Sigmoid colon (tissue), 7 donors: Measurements from ENCODE around the gene NGRN. TPM values are rescaled to one million over a fixed set of nuclear protein-coding genes. Genes with fewer than 3 reads are reported as not detected.
A peak's percentile ranks its signal among the peaks of the same experiment; 100 is the strongest.
"Not testable (repeated sequence)": the region's sequence is repeated elsewhere in the genome, so short reads cannot be mapped to it uniquely, and the experiment has no call there.

Experiments used
- DNase-seq: peaks from one replicate; pipeline ENCODE4 v3.0.0-alpha.2; 2019
- H3K27ac ChIP-seq, 4 donors: fragments of 200-600 bp; sonication (generic); one replicate each; pipeline ENCODE4 v1.5.1; 2016 to 2019; ENCODE audit warnings: mild to moderate bottlenecking in 1 of 4
- H3K27me3 ChIP-seq, 3 donors: fragments of 200-600 bp; sonication (generic); one replicate each; pipeline ENCODE4 v1.5.1; 2019; ENCODE audit warnings: mild to moderate bottlenecking in 1 of 3
- H3K36me3 ChIP-seq, 4 donors: fragments of 200-600 bp; sonication (generic); one replicate each; pipeline ENCODE4 v1.5.1; 2016 to 2019
- H3K4me1 ChIP-seq, 4 donors: fragments of 200-600 bp; sonication (generic); one replicate each; pipeline ENCODE4 v1.5.1; 2017 to 2019
- H3K4me3 ChIP-seq, 4 donors: fragments of 200-600 bp; sonication (generic); one replicate each; pipeline ENCODE4 v1.5.1; 2017 to 2019; ENCODE audit warnings: mild to moderate bottlenecking in 2 of 4, moderate library complexity in 1 of 4
- H3K9me3 ChIP-seq, 4 donors: fragments of 200-600 bp in 3 of 4; sonication (generic) in 3 of 4; one replicate each; pipeline versions ENCODE4 v1.5.1 to v1.6.1; 2013 to 2019
- EP300 ChIP-seq, 4 donors: sonication (generic); formaldehyde crosslinking; IDR thresholded peaks; one replicate each; pipeline ENCODE4 v1.6.1; 2017; ENCODE audit warnings: antibody characterized with exemption in 4 of 4
- POLR2A ChIP-seq, 2 donors: fragments of 450-650 bp; IDR thresholded peaks; one replicate each; pipeline ENCODE4 v1.6.1; 2016; ENCODE audit warnings: antibody characterized with exemption in 2 of 2, mild to moderate bottlenecking in 2 of 2, moderate library complexity in 2 of 2
- POLR2AphosphoS5 ChIP-seq, 4 donors: sonication (generic); formaldehyde crosslinking; IDR thresholded peaks; one replicate each; pipeline ENCODE4 v1.6.1; 2017; ENCODE audit warnings: antibody characterized with exemption in 4 of 4
- WGBS, 2 donors: extraction: QIAGEN DNeasy Blood & Tissue Kit; methylation state at CpG; one replicate each; pipeline ENCODE4 v1.1.7; 2013; 5-methylcytosine and 5-hydroxymethylcytosine counted together
- intact Hi-C: fragments of 100-400 bp; cut with DNase I; formaldehyde crosslinking; loops from one replicate; pipeline ENCODE4 v1.15.1; 2023
- polyA plus RNA-seq, 3 donors: library from polyadenylated mRNA; stranded (reverse); fragments of 200-250 nt; gene quantifications; one replicate each; pipeline ENCODE4 v1.2.3, GENCODE V29; 2013
- total RNA-seq, 4 donors: library from RNA; depleted of rRNA; stranded (reverse); fragments of >200 nt; gene quantifications; one replicate each; pipeline ENCODE4 v1.1.0, GENCODE V29; 2016
- TF ChIP-seq, protein P1 (sequence below), 4 experiments: fragments of 450-650 bp in 3 of 4; fragments of 200-600 bp in 1 of 4; IDR thresholded peaks; one replicate each; pipeline ENCODE4 v1.5.1; 2016 to 2019; ENCODE audit warnings: antibody characterized with exemption in 4 of 4, mild to moderate bottlenecking in 3 of 4, moderate library complexity in 2 of 4
- donor health status: healthy with polysubstance abuse.
- donor health status: Bipolar disorder and iron deficiency.
- donor health status: healthy.

The NGRN gene
- total and polyA plus RNA-seq, 7 donors: 43.2 to 139 (median 81.2) TPM

DNA sequence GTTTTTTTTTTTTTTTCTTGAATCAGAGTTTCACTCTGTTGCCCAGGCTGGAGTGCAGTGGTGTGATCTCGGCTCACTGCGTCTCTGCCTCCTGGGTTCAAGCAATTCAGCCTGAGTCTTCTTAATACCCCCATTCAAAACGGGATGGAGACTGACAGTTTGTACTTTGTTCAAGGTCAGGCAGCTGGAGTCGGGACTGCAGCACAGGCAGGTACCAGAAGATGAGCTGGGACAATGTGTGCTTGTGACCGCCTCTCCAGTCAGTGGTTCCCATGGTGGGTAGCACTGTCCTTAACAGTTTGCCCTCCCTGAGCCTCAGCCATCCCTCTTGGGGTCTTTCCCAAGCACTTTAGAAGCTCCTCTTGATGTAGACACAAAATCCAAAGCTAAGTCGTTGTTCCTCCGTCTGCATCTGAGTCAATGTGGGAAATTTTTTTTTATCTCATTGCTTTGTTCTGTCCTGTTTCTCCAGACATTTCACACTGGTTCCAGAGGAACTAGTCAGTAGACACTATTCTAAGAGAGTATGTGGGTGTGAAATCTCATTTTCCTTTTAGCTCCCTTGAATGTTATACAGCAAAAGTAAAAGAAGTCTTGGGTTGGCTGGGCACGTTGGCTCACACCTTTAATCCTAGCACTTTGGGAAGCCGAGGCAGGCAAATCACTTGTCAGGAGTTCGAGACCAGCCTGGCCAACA lies 21.4 kb upstream of the NGRN start:
- no peak overlapping the region for H3K4me3 ChIP-seq
- intact Hi-C loops: no loop called here
- no peaks in the 10 kb centered on the region for H3K9me3 ChIP-seq
- H3K36me3 ChIP-seq: peaks cover 0 to 16% (median 4%) of the 10 kb centered on the region in 4 donors
- no peak overlapping the region for H3K27ac ChIP-seq
- 79 to 88% methylated on average over 10 of the region's 10 CpGs for WGBS, 2 donors
- TF ChIP-seq EP300 (IDR thresholded peaks at IDR 0.05) (no peak), POLR2AphosphoS5 (IDR thresholded peaks at IDR 0.05) (no peak), POLR2A (IDR thresholded peaks at IDR 0.05) (no peak)
- TF ChIP-seq, protein P1, sequence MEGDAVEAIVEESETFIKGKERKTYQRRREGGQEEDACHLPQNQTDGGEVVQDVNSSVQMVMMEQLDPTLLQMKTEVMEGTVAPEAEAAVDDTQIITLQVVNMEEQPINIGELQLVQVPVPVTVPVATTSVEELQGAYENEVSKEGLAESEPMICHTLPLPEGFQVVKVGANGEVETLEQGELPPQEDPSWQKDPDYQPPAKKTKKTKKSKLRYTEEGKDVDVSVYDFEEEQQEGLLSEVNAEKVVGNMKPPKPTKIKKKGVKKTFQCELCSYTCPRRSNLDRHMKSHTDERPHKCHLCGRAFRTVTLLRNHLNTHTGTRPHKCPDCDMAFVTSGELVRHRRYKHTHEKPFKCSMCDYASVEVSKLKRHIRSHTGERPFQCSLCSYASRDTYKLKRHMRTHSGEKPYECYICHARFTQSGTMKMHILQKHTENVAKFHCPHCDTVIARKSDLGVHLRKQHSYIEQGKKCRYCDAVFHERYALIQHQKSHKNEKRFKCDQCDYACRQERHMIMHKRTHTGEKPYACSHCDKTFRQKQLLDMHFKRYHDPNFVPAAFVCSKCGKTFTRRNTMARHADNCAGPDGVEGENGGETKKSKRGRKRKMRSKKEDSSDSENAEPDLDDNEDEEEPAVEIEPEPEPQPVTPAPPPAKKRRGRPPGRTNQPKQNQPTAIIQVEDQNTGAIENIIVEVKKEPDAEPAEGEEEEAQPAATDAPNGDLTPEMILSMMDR (IDR thresholded peaks at IDR 0.05): no peak
- no peak for DNase-seq
- peaks cover 0 to 3% (median 0%) of the 10 kb centered on the region in 4 donors for H3K4me1 ChIP-seq
- H3K27me3 ChIP-seq: no peaks in the 10 kb centered on the region

GRCh38 chr15:90248789-90249202 lies 16.7 kb upstream of the NGRN start:
- H3K9me3 ChIP-seq: no peaks in the 10 kb centered on the region
- no peak for DNase-seq
- WGBS, 2 donors: 67 to 77% methylated on average over 6 of the region's 6 CpGs
- intact Hi-C loops: no loop called here
- peak overlapping the region; percentile 20 to 64 (median 39) for H3K27ac ChIP-seq
- no peaks in the 10 kb centered on the region for H3K36me3 ChIP-seq
- peak overlapping the region in 3 of 4 donors; percentile 46 to 66 (median 57) for H3K4me3 ChIP-seq
- H3K27me3 ChIP-seq: no peaks in the 10 kb centered on the region
- TF ChIP-seq POLR2AphosphoS5 (IDR thresholded peaks at IDR 0.05) (no peak), EP300 (IDR thresholded peaks at IDR 0.05) (no peak), POLR2A (IDR thresholded peaks at IDR 0.05) (no peak)
- peaks cover 0 to 15% (median 8%) of the 10 kb centered on the region in 4 donors for H3K4me1 ChIP-seq

DNA sequence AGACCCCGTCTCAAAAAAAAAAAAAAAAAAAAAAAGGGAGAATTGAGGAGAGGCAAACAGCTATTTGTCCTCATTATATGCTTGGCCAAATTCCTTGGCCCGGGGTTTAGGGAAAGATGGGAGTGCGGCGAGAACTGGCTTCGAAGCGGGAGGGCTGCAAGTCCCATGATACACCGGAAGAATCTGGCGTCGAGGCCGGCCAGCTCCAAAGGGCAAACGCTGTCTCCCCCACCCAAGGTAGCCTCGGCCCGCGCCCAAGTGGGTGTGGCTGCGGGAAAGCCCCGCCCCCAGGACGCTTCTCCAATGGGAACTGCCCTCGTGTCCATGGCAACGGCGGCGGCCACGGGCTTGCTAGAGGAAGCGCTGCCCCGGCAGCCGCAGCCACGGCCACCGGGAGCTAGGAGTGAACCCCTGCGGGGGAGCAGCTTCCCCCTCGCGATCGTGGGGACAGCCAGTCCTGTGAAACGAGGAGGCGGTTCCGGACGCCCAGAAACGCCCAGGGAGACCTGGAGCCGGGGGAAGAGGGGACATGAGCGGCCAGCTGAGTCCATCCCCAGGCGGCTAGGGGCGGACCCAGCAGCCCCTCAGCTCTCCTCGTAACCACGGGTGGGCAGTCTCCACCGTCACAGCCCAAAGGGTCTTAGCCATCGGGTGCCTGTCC lies 16.1 kb upstream of the NGRN start, which contains the start of gene TTLL13:
Gene TTLL13 (plus strand): TSS at position 354 of the 661 bp plus-strand sequence. CDS start 1,075 bp downstream, outside the sequence.
- DNase-seq: peak; percentile 98
- peaks cover 0 to 15% (median 8%) of the 10 kb centered on the region in 4 donors for H3K4me1 ChIP-seq
- H3K9me3 ChIP-seq: no peaks in the 10 kb centered on the region
- 1 to 4% methylated on average over 44 of the region's 44 CpGs for WGBS, 2 donors
- TF ChIP-seq, protein P1 (IDR thresholded peaks at IDR 0.05): peak in 2 of 4 experiments; percentile 4 to 33
- TF ChIP-seq POLR2A (IDR thresholded peaks at IDR 0.05) (peak in 1 of 2 donors; percentile 20), EP300 (IDR thresholded peaks at IDR 0.05) (no peak), POLR2AphosphoS5 (IDR thresholded peaks at IDR 0.05) (peak in 3 of 4 donors; percentile 50 to 69 (median 64))
- no peaks in the 10 kb centered on the region for H3K36me3 ChIP-seq
- H3K27me3 ChIP-seq: no peaks in the 10 kb centered on the region
- peak within 1 kb of the TSS; percentile 20 to 64 (median 39) for H3K27ac ChIP-seq
- intact Hi-C loops: no loop called here
- H3K4me3 ChIP-seq: peak within 1 kb of the TSS; percentile 34 to 66 (median 52)

- Histone ChIP-seq H3K4me3 (no peak overlapping the region), H3K9me3 (no peaks in the 10 kb centered on the region), H3K4me1 (no peaks in the 10 kb centered on the region), H3K36me3 (no peaks in the 10 kb centered on the region), H3K27me3 (no peaks in the 10 kb centered on the region), H3K27ac (no peak overlapping the region)
- TF ChIP-seq EP300 (IDR thresholded peaks at IDR 0.05) (no peak), POLR2AphosphoS5 (IDR thresholded peaks at IDR 0.05) (no peak), POLR2A (IDR thresholded peaks at IDR 0.05) (no peak)
- TF ChIP-seq, protein P1 (IDR thresholded peaks at IDR 0.05): no peak
- 88 to 93% methylated on average over 7 of the region's 7 CpGs for WGBS, 2 donors
- no peak for DNase-seq
- intact Hi-C loops: no loop called here
Observed at GRCh38 chr15:90257776-90258175, 7.7 kb upstream of the NGRN start.

- Histone ChIP-seq H3K9me3 (no peaks in the 10 kb centered on the region), H3K27ac (no peak overlapping the region), H3K4me1 (peaks cover 0 to 4% (median 2%) of the 10 kb centered on the region in 4 donors), H3K4me3 (no peak overlapping the region), H3K36me3 (no peaks in the 10 kb centered on the region), H3K27me3 (no peaks in the 10 kb centered on the region)
- TF ChIP-seq POLR2A (IDR thresholded peaks at IDR 0.05) (no peak), POLR2AphosphoS5 (IDR thresholded peaks at IDR 0.05) (no peak), EP300 (IDR thresholded peaks at IDR 0.05) (no peak)
- TF ChIP-seq, protein P1 (IDR thresholded peaks at IDR 0.05): no peak
- intact Hi-C loops: no loop called here
- 88% methylated on average over 5 of the region's 5 CpGs for WGBS, 2 donors
- DNase-seq: no peak
Observed at GRCh38 chr15:90259524-90259923, 5.9 kb upstream of the NGRN start.

DNA sequence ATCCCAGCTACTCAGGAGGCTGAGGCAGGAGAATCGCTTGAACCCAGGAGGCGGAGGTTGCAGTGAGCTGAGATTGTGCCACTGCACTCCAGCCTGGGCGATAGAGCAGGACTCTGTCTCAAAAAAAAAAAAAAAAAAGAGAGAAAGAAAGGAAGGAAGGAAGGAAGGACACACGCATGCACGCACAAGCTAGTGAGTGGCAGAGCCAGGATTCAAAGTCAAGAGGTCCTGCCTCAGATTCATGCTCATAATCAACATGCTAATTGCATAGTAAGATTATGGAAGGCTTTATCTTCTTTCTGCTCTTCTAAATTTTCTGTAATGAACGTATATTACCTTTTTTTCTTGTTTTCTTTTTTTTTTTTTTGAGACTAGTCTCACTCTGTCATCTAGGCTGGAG lies 4.7 kb upstream of the NGRN start:
- H3K27me3 ChIP-seq, H3K4me3 ChIP-seq, H3K9me3 ChIP-seq, H3K27ac ChIP-seq, intact Hi-C loops, DNase-seq, H3K4me1 ChIP-seq, H3K36me3 ChIP-seq: not testable (repeated sequence)
- WGBS, 2 donors: 89 to 90% methylated on average over 6 of the region's 6 CpGs
